ENCODE results near the gene LDLRAD4.

LDLRAD4 gene

GRCh38 chr18:13354402-13354801 lies 135.8 kb downstream of the LDLRAD4 start:
- no peak overlapping the region for H3K27ac ChIP-seq
- TF ChIP-seq CTCF (conservative IDR thresholded peaks at IDR 0.05) (no peak), ZFX (IDR thresholded peaks at IDR 0.05) (no peak)

- TF ChIP-seq CTCF (conservative IDR thresholded peaks at IDR 0.05) (no peak), ZFX (IDR thresholded peaks at IDR 0.05) (no peak)
- no peak overlapping the region for H3K27ac ChIP-seq
These were observed 137.5 kb downstream of the LDLRAD4 start for GRCh38 chr18:13356032-13356431.

- no peak overlapping the region for H3K27ac ChIP-seq
- TF ChIP-seq ZFX (IDR thresholded peaks at IDR 0.05) (no peak), CTCF (conservative IDR thresholded peaks at IDR 0.05) (no peak)
These were observed 138.7 kb downstream of the LDLRAD4 start for GRCh38 chr18:13357289-13357688.

GRCh38 chr18:13359210-13359609 lies 140.7 kb downstream of the LDLRAD4 start:
- no peak for TF ChIP-seq CTCF (conservative IDR thresholded peaks at IDR 0.05)
- no peak for TF ChIP-seq ZFX (IDR thresholded peaks at IDR 0.05)
- H3K27ac ChIP-seq = no peak overlapping the region

- no peak overlapping the region for H3K27ac ChIP-seq
These were observed 142.9 kb downstream of the LDLRAD4 start for GRCh38 chr18:13361431-13361830.

GRCh38 chr18:13362051-13362450 lies 143.5 kb downstream of the LDLRAD4 start:
- TF ChIP-seq CTCF (conservative IDR thresholded peaks at IDR 0.05) = no peak; the same call in 1 of the 2 replicates
- no peak for TF ChIP-seq ZFX (IDR thresholded peaks at IDR 0.05)
- no peak overlapping the region for H3K27ac ChIP-seq

More at GRCh38 chr18:13361431-13361830, 142.9 kb downstream of the LDLRAD4 start:
- no peak for TF ChIP-seq ZFX (IDR thresholded peaks at IDR 0.05)
- no peak for TF ChIP-seq CTCF (conservative IDR thresholded peaks at IDR 0.05)

GRCh38 chr18:13362607-13363006 lies 144.0 kb downstream of the LDLRAD4 start:
- TF ChIP-seq CTCF (conservative IDR thresholded peaks at IDR 0.05) = no peak
- TF ChIP-seq ZFX (IDR thresholded peaks at IDR 0.05) = no peak
- H3K27ac ChIP-seq = no peak overlapping the region
